NCI-H146 treated with DMSO at 0.1 percent for 48 hours (cell line): ENCODE results near the gene GSE1.
A peak's percentile ranks its signal among the peaks of the same experiment; 100 is the strongest.

Experiments used
- DNase-seq: peaks from one replicate; lab custom pipeline; 2025; ENCODE audit not compliant: unreplicated experiment; lab: John Stamatoyannopoulos, UW

GSE1 gene

GRCh38 chr16:85616607-85617321 is 3.6 kb downstream of the GSE1 start:
- no peak for DNase-seq

- DNase-seq: no peak
Measured at GRCh38 chr16:85617948-85618347, 4.8 kb downstream of the GSE1 start.

GRCh38 chr16:85618521-85618920 is 5.4 kb downstream of the GSE1 start:
- no peak for DNase-seq

- no peak for DNase-seq
Measured at GRCh38 chr16:85619101-85619891, 6.2 kb downstream of the GSE1 start.

GRCh38 chr16:85620374-85620773 is 7.3 kb downstream of the GSE1 start:
- no peak for DNase-seq

GRCh38 chr16:85621698-85622428 is 8.7 kb downstream of the GSE1 start:
- no peak for DNase-seq

GRCh38 chr16:85622683-85623082 is 9.6 kb downstream of the GSE1 start:
- no peak for DNase-seq

GRCh38 chr16:85623250-85623649 is 10.1 kb downstream of the GSE1 start:
- DNase-seq: no peak

GRCh38 chr16:85623997-85624601 is 11.0 kb downstream of the GSE1 start:
- DNase-seq: no peak

GRCh38 chr16:85624646-85625045 is 11.5 kb downstream of the GSE1 start:
- DNase-seq: no peak

- no peak for DNase-seq
Measured at GRCh38 chr16:85625053-85625452, 11.9 kb downstream of the GSE1 start.

GRCh38 chr16:85625485-85626117 is 12.5 kb downstream of the GSE1 start:
- DNase-seq: no peak

- peak; percentile 87 for DNase-seq
Measured at GRCh38 chr16:85626191-85626981, 13.3 kb downstream of the GSE1 start.

- DNase-seq: no peak
Measured at GRCh38 chr16:85627089-85627488, 14.0 kb downstream of the GSE1 start.

GRCh38 chr16:85627526-85628264 is 14.6 kb downstream of the GSE1 start:
- no peak for DNase-seq

GRCh38 chr16:85628265-85628556 is 15.1 kb downstream of the GSE1 start:
- no peak for DNase-seq

GRCh38 chr16:85628645-85629044 is 15.5 kb downstream of the GSE1 start:
- DNase-seq: no peak

GRCh38 chr16:85629326-85629725 is 16.2 kb downstream of the GSE1 start:
- DNase-seq: no peak

GRCh38 chr16:85629853-85630252 is 16.7 kb downstream of the GSE1 start:
- DNase-seq: no peak

- no peak for DNase-seq
Measured at GRCh38 chr16:85631230-85631629, 18.1 kb downstream of the GSE1 start.
